A673 (cell line): ENCODE measurements around the gene ZMYM1.

Source experiments
- CTCF ChIP-seq: fragments of 300-800, 200-600 bp; sonication (generic); conservative IDR thresholded peaks from 2 replicates; pipeline ENCODE4 v1.5.1; 2017; ENCODE audit warnings: low read depth, mild to moderate bottlenecking, antibody characterized with exemption, low read length, moderate library complexity, mixed read lengths
- EZH2 ChIP-seq: fragments of 200-600 bp; sonication (generic); IDR thresholded peaks from 2 replicates; pipeline ENCODE4 v1.6.1; 2017; ENCODE audit warnings: borderline replicate concordance, low read depth, mild to moderate bottlenecking, mixed read lengths, antibody characterized with exemption, low read length; ENCODE audit not compliant: poor library complexity, severe bottlenecking

DNA sequence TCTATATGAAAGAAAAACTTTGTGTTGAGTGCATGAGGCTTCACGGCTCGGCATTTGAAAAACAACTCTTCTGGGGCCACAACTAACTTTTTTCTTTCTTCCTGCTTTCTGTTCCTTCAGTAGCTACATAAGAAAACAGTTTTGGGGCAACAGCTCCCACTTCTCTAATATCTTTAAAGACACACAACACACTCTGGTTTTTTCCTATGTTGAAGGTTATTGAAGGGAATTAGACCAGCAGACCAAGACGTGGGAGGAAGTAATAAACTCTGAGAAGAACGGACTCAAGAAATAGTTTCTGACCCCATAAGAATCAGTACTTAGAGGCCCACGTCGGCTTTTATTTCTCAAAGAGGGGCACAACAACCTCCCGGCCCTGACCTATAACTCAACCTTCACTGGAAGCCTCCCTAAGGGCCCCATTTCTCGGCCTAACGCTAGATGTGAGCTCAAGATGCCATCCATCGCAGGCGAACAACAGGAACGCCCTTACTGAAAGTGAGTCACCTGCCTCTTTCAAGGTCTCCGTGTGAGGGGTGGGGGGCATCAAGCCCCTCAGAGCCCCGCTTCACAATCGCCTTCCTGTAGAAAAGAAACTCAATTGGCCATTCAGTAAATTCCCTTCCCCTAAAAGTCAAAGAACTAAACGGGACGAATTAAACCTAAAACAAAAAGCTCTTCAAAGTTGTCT, 48.3 kb upstream of the ZMYM1 start:
- TF ChIP-seq CTCF = no peak
- no peak for TF ChIP-seq EZH2
